ENCODE measurements around the gene TUB.

GRCh38 chr11:8087756-8088155 lies 6.7 kb downstream of the TUB start:
- TF ChIP-seq JUN (IDR thresholded peaks at IDR 0.05; ENCODE audit: low read depth, low read length) (no peak), CREB1 (IDR thresholded peaks at IDR 0.05) (no peak), POLR2A (IDR thresholded peaks at IDR 0.05; ENCODE audit: control extremely low read depth in 1 of 2, low read depth in 2 of 2, low read length in 2 of 2) (no peak), CEBPB (IDR thresholded peaks at IDR 0.05; ENCODE audit: low read depth, low read length) (no peak), CTCF (IDR thresholded peaks at IDR 0.05; ENCODE audit: control extremely low read depth in 1 of 3, insufficient read depth in 1 of 3, low read depth in 1 of 3, low read length in 3 of 3) (no peak), CBX8 (IDR thresholded peaks at IDR 0.05; ENCODE audit: borderline replicate concordance, low read depth, low read length) (no peak), SUZ12 (IDR thresholded peaks at IDR 0.05; ENCODE audit: low read length) (no peak), JUND (IDR thresholded peaks at IDR 0.05; ENCODE audit: low read length) (no peak), MAFK (IDR thresholded peaks at IDR 0.05; ENCODE audit: low read depth, low read length) (no peak)
- TF ChIP-seq, protein P1, sequence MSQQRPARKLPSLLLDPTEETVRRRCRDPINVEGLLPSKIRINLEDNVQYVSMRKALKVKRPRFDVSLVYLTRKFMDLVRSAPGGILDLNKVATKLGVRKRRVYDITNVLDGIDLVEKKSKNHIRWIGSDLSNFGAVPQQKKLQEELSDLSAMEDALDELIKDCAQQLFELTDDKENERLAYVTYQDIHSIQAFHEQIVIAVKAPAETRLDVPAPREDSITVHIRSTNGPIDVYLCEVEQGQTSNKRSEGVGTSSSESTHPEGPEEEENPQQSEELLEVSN (IDR thresholded peaks at IDR 0.05) = no peak
